ENCODE results near the gene SPACA1. TPM values are rescaled to one million over a fixed set of nuclear protein-coding genes. Genes with fewer than 3 reads are reported as not detected.
"Not testable (repeated sequence)": the region's sequence is repeated elsewhere in the genome, so short reads cannot be mapped to it uniquely, and the experiment has no call there.

SPACA1 gene, protein sequence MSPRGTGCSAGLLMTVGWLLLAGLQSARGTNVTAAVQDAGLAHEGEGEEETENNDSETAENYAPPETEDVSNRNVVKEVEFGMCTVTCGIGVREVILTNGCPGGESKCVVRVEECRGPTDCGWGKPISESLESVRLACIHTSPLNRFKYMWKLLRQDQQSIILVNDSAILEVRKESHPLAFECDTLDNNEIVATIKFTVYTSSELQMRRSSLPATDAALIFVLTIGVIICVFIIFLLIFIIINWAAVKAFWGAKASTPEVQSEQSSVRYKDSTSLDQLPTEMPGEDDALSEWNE
- total RNA-seq: not detected

DNA sequence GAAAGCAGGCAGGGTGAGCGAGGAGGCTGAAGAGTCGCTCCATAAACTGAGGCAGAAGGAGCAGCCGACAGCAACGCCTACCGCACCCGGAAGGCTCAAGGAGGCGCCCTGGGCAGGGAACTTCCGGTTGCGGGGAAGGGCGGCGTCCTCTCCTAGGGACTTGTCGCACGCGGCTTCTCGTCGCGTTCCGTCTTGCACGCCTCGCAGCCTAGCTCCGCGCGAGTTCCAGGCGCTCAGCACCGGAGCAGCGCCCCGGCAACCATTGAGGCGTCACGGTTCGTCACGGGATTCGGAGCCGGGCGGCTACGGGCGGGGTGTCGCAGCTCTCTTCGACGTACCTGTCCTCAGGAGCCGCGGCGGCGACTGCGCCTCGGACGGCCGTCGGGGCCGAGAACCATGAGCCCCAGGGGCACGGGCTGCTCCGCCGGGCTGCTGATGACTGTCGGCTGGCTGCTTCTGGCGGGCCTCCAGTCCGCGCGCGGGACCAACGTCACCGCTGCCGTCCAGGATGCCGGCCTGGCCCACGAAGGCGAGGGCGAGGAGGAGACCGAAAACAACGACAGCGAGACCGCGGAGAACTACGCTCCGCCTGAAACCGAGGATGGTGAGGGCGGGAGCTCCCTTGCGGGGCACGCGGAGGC is at the start of gene SPACA1:
TSS of gene SPACA1 (plus strand) at position 332 of the 641 bp plus-strand sequence. CDS start at position 397, 65 bp downstream.
- H3K36me3 ChIP-seq: no peaks in the 10 kb centered on the region
- WGBS: 67% methylated on average over 34 of the region's 77 CpGs
- no peak for DNase-seq (ENCODE audit: low spot score in 2 of 2)
- no peaks in the 10 kb centered on the region for H3K4me1 ChIP-seq
- H3K27ac ChIP-seq: no peak within 1 kb of the TSS
- H3K4me3 ChIP-seq: no peak within 1 kb of the TSS
- H3K9me3 ChIP-seq: no peaks in the 10 kb centered on the region
- TF ChIP-seq, protein P1, sequence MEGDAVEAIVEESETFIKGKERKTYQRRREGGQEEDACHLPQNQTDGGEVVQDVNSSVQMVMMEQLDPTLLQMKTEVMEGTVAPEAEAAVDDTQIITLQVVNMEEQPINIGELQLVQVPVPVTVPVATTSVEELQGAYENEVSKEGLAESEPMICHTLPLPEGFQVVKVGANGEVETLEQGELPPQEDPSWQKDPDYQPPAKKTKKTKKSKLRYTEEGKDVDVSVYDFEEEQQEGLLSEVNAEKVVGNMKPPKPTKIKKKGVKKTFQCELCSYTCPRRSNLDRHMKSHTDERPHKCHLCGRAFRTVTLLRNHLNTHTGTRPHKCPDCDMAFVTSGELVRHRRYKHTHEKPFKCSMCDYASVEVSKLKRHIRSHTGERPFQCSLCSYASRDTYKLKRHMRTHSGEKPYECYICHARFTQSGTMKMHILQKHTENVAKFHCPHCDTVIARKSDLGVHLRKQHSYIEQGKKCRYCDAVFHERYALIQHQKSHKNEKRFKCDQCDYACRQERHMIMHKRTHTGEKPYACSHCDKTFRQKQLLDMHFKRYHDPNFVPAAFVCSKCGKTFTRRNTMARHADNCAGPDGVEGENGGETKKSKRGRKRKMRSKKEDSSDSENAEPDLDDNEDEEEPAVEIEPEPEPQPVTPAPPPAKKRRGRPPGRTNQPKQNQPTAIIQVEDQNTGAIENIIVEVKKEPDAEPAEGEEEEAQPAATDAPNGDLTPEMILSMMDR (IDR thresholded peaks at IDR 0.05): no peak
- no peak for TF ChIP-seq POLR2AphosphoS5 (IDR thresholded peaks at IDR 0.05)
- TF ChIP-seq POLR2A (IDR thresholded peaks at IDR 0.05): no peak
- no peak for TF ChIP-seq EP300 (IDR thresholded peaks at IDR 0.05)
- peaks cover 6% of the 10 kb centered on the region for H3K27me3 ChIP-seq

DNA sequence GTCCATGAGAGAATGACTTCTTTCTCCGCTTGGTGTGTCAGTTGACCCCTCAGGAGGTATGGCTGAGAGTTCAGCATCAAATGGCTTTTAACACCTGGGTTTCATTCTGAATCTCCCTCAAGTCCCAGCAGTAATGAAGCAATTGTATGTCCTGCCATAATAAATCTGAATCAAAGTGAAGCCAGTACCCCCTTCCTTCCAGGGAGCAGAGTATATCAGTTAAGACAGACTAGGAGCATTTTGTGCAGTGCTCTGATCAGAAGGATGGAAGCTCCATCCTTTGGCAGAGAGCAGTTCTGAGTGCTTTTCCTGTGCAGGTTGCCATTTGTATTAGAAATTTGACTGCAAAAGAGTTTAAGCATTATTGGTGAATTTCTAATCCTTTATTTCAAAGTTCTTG is 46.9 kb upstream of the SPACA1 start:
- H3K4me3 ChIP-seq: no peak overlapping the region
- no peaks in the 10 kb centered on the region for H3K4me1 ChIP-seq
- TF ChIP-seq POLR2A (IDR thresholded peaks at IDR 0.05): no peak
- TF ChIP-seq EP300 (IDR thresholded peaks at IDR 0.05): no peak
- TF ChIP-seq, protein P1 (IDR thresholded peaks at IDR 0.05): no peak
- no peak for TF ChIP-seq POLR2AphosphoS5 (IDR thresholded peaks at IDR 0.05)
- no peaks in the 10 kb centered on the region for H3K36me3 ChIP-seq
- no peak overlapping the region for H3K27ac ChIP-seq
- WGBS: 100% methylated on average over 1 of the region's 1 CpG
- no peak for DNase-seq (ENCODE audit: low spot score in 2 of 2)
- no peaks in the 10 kb centered on the region for H3K9me3 ChIP-seq
- no peaks in the 10 kb centered on the region for H3K27me3 ChIP-seq

DNA sequence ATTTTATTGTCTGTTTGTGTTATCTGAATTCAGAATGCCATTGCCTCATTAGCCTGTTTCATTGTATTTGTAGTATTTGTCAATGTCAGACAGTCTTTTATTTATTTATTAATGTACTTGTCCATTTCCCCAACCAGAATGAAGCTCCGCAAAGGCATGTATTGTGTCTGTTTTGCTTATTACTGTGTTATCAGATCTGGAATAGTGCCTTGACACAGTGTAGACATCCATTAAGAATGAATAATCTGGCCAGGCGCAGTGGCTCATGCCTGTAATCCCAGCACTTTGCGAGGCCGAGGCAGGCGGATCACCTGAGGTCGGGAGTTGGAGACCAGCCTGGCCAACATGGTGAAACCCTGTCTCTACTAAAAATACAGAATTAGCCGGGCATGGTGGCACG is 46.4 kb upstream of the SPACA1 start:
- WGBS: 73% methylated on average over 8 of the region's 8 CpGs
- H3K36me3 ChIP-seq; H3K27me3 ChIP-seq; H3K27ac ChIP-seq; H3K4me3 ChIP-seq; DNase-seq (ENCODE audit: low spot score in 2 of 2); H3K4me1 ChIP-seq; H3K9me3 ChIP-seq: not testable (repeated sequence)

DNA sequence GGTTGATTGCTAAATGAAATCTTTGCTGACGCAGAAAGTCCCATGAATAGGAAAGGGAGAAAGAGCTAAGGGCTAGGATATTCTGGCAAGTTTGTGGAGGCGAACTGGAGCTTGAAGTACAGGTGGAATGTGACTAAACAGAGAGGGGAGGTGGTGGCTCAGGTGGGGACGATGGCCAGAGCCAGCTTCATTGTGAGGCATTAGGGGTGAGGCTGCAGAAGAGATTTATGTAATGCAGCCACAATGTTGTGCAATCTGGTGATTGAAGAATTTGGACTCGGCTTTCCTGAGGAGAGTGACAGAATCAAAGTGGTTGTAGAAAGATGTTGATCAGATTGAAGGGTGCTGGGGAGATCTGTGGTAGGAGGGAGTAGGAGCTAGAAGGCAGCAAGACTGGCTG is 42.9 kb upstream of the SPACA1 start:
- H3K27ac ChIP-seq: no peak overlapping the region
- TF ChIP-seq, protein P1 (IDR thresholded peaks at IDR 0.05): no peak
- no peak for TF ChIP-seq POLR2AphosphoS5 (IDR thresholded peaks at IDR 0.05)
- TF ChIP-seq EP300 (IDR thresholded peaks at IDR 0.05): no peak
- no peak for TF ChIP-seq POLR2A (IDR thresholded peaks at IDR 0.05)
- no peaks in the 10 kb centered on the region for H3K27me3 ChIP-seq
- H3K4me1 ChIP-seq: no peaks in the 10 kb centered on the region
- no peaks in the 10 kb centered on the region for H3K9me3 ChIP-seq
- WGBS: 41% methylated on average over 4 of the region's 4 CpGs
- DNase-seq (ENCODE audit: low spot score in 2 of 2): no peak
- no peak overlapping the region for H3K4me3 ChIP-seq
- H3K36me3 ChIP-seq: no peaks in the 10 kb centered on the region

DNA sequence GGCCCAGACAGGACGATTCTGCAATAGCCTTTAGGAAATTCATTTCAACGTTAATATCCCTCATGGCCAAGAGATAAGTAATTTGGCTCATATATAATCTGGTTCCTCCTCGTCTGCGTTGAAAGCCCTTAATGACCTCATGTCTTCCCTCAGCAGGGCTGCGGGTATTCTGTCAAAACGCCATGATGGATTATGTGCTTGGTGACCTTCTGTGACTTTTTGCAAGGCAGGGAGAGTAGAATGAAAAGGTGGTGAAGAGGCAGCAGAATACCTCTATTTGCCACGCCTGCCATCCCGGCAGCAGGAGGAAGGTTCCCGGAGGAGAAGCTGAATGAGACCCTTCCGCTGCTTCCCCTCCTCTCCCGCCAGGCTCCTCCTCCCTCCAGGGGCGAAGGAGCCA is 41.1 kb upstream of the SPACA1 start:
- no peak overlapping the region for H3K4me3 ChIP-seq
- H3K27me3 ChIP-seq: no peaks in the 10 kb centered on the region
- H3K36me3 ChIP-seq: no peaks in the 10 kb centered on the region
- H3K4me1 ChIP-seq: no peaks in the 10 kb centered on the region
- no peak for DNase-seq (ENCODE audit: low spot score in 2 of 2)
- 58% methylated on average over 11 of the region's 12 CpGs for WGBS
- H3K9me3 ChIP-seq: no peaks in the 10 kb centered on the region
- no peak overlapping the region for H3K27ac ChIP-seq
- TF ChIP-seq POLR2AphosphoS5 (IDR thresholded peaks at IDR 0.05): no peak
- TF ChIP-seq, protein P1 (IDR thresholded peaks at IDR 0.05): no peak
- no peak for TF ChIP-seq EP300 (IDR thresholded peaks at IDR 0.05)
- no peak for TF ChIP-seq POLR2A (IDR thresholded peaks at IDR 0.05)

Measured in suprapubic skin (tissue), 4 donors.